Stomach (tissue), 4 donors: ENCODE data around the gene CACNB2.

ENCODE experiments used
- CTCF ChIP-seq, 7 experiments: fragments of 450-650 bp in 4 of 7; fragments of 200-600 bp in 3 of 7; sonication (generic) in 3 of 7; IDR thresholded peaks; one replicate each; pipeline ENCODE4 v1.5.1; 2016 to 2019; ENCODE audit warnings: antibody characterized with exemption in 7 of 7, control low read depth in 2 of 7, mild to moderate bottlenecking in 1 of 7
- EP300 ChIP-seq: sonication (generic); formaldehyde crosslinking; IDR thresholded peaks from one replicate; pipeline ENCODE4 v1.6.1; 2017; ENCODE audit warnings: antibody characterized with exemption

- TF ChIP-seq CTCF (IDR thresholded peaks at IDR 0.05), result no peak
- TF ChIP-seq EP300, result no peak
These were observed 422.9 kb downstream of the CACNB2 start for GRCh38 chr10:18563003-18563726.
